ENCODE measurements around the gene CHST14. TPM values are rescaled to one million over a fixed set of nuclear protein-coding genes. Genes with fewer than 3 reads are reported as not detected.

The CHST14 gene
- polyA plus RNA-seq, 1 donor from 2014 or later: 0.71 TPM

DNA sequence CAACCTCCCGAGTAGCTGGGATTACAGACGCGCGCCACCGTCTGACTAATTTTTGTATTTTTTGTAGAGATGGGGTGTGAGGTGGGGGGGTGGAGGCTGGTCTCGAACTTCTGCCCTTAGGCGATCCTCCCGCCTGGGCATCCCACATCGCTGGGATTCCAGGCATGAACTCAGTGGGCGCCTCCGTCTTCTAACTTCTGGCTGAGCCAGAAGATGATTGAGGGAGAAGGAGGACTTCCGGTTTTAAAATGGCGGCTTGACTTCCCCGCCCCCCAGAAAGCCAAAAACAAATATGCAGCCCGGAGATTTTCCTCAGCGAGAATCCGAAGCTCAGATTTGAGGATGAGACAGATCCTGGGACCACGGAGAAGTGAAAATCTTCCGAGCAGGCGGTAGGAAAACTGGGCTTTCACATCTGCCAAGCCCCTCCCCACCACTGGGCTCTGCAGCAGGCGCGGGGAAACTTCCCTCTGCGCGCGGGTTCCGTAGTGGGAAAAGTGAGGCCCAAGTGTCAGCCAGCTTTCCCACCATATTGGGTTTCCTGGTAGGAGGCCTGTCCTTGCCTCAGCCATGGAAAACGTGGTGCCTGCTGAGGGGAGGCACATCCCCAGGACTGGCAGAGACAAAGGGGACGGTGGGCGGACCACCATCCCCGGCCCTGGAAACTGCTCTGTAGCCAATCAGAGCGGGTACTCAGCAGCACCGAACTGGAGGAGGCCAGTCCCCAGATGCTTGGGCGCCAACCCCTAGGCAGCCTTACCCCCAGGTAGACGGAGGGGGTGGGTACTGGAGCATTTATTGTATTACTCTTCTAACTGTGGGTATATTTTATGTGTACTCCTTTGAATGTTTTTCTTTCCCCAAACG, 17.3 kb downstream of the CHST14 start:
- Histone ChIP-seq H3K9me2 (ENCODE audit: insufficient read depth, low read length) (no peaks in the 10 kb centered on the region), H3K27me3 (ENCODE audit: insufficient read depth, low read depth, low read length) (no peaks in the 10 kb centered on the region), H3K79me2 (replicated peaks; ENCODE audit: insufficient read depth, low read length) (no peaks in the 10 kb centered on the region), H3F3A (ENCODE audit: insufficient read depth, low read length, poor library complexity, severe bottlenecking) (no peaks in the 10 kb centered on the region), H4K20me1 (ENCODE audit: insufficient read depth) (no peaks in the 10 kb centered on the region), H3K27ac (ENCODE audit: low read length) (no peak overlapping the region), H2AFZ (ENCODE audit: low read depth, low read length) (no peak overlapping the region), H3K9ac (ENCODE audit: low read length) (no peak overlapping the region), H3K4me2 (ENCODE audit: low read length) (no peak overlapping the region), H3K4me3 (ENCODE audit: low read length) (no peak overlapping the region), H3K36me3 (ENCODE audit: insufficient read depth, low read length) (no peaks in the 10 kb centered on the region), H3K9me3 (ENCODE audit: low read length) (no peaks in the 10 kb centered on the region)
- TF ChIP-seq RAD21 (conservative IDR thresholded peaks at IDR 0.05) (no peak), SMC3 (conservative IDR thresholded peaks at IDR 0.05; ENCODE audit: poor library complexity) (no peak), TAF1 (IDR thresholded peaks at IDR 0.05; ENCODE audit: low read depth) (no peak), POLR2AphosphoS5 (IDR thresholded peaks at IDR 0.05) (no peak), EZH2 (IDR thresholded peaks at IDR 0.05; ENCODE audit: borderline replicate concordance, insufficient read depth, low read length, poor library complexity, severe bottlenecking) (no peak), MXI1 (conservative IDR thresholded peaks at IDR 0.05; ENCODE audit: poor library complexity, severe bottlenecking) (no peak), EP300 (conservative IDR thresholded peaks at IDR 0.05; ENCODE audit: poor library complexity, severe bottlenecking) (no peak)
- TF ChIP-seq, protein P1, sequence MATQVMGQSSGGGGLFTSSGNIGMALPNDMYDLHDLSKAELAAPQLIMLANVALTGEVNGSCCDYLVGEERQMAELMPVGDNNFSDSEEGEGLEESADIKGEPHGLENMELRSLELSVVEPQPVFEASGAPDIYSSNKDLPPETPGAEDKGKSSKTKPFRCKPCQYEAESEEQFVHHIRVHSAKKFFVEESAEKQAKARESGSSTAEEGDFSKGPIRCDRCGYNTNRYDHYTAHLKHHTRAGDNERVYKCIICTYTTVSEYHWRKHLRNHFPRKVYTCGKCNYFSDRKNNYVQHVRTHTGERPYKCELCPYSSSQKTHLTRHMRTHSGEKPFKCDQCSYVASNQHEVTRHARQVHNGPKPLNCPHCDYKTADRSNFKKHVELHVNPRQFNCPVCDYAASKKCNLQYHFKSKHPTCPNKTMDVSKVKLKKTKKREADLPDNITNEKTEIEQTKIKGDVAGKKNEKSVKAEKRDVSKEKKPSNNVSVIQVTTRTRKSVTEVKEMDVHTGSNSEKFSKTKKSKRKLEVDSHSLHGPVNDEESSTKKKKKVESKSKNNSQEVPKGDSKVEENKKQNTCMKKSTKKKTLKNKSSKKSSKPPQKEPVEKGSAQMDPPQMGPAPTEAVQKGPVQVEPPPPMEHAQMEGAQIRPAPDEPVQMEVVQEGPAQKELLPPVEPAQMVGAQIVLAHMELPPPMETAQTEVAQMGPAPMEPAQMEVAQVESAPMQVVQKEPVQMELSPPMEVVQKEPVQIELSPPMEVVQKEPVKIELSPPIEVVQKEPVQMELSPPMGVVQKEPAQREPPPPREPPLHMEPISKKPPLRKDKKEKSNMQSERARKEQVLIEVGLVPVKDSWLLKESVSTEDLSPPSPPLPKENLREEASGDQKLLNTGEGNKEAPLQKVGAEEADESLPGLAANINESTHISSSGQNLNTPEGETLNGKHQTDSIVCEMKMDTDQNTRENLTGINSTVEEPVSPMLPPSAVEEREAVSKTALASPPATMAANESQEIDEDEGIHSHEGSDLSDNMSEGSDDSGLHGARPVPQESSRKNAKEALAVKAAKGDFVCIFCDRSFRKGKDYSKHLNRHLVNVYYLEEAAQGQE (IDR thresholded peaks at IDR 0.05; ENCODE audit: borderline replicate concordance): no peak
- TF ChIP-seq, protein P2, sequence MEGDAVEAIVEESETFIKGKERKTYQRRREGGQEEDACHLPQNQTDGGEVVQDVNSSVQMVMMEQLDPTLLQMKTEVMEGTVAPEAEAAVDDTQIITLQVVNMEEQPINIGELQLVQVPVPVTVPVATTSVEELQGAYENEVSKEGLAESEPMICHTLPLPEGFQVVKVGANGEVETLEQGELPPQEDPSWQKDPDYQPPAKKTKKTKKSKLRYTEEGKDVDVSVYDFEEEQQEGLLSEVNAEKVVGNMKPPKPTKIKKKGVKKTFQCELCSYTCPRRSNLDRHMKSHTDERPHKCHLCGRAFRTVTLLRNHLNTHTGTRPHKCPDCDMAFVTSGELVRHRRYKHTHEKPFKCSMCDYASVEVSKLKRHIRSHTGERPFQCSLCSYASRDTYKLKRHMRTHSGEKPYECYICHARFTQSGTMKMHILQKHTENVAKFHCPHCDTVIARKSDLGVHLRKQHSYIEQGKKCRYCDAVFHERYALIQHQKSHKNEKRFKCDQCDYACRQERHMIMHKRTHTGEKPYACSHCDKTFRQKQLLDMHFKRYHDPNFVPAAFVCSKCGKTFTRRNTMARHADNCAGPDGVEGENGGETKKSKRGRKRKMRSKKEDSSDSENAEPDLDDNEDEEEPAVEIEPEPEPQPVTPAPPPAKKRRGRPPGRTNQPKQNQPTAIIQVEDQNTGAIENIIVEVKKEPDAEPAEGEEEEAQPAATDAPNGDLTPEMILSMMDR (IDR thresholded peaks at IDR 0.05; ENCODE audit: poor library complexity, severe bottlenecking): no peak

DNA sequence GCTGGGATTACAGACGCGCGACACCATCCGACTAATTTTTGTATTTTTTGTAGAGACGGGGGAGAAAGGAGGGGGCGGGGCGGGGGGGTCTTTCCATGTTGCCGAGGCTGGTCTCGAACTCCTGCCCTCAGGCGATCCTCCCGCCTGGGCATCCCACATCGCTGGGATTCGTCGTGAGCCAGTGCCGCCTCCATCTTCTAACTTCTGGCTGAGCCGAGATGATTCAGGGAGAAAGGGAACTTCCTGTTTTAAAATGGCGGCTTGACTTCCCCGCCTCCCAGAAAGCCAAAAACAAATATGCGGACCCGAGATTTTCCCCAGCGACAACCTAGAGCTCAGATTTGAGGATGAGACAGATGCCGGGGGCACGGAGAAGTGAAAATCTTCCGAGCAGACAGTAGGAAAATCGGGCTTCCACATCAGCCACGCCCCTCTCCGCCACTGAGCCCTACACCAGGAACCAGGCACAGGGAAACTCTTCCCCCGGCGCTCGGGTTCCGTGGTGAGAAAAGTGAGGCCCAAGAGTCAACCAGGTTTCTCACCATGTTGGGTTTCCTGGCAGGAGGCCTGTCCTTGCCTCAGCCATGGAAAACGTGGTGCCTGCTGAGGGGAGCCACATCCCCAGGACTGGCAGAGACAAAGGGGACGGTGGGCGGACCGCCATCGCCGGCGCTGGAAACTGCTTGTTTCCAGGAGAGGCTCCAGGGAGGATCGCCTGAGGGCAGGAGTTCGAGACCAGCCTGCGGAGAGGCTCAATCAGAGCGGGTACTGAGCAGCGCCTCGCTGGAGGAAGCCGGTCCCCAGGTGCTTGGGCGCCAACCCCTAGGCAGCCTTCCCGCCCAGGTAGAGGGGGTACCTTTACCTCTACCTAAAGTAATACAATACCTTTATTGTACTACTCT, 18.7 kb downstream of the CHST14 start:
- no peak overlapping the region for H3K27ac ChIP-seq (ENCODE audit: low read length)
- TF ChIP-seq TAF1 (IDR thresholded peaks at IDR 0.05; ENCODE audit: low read depth): no peak
- no peak for TF ChIP-seq EZH2 (IDR thresholded peaks at IDR 0.05; ENCODE audit: borderline replicate concordance, insufficient read depth, low read length, poor library complexity, severe bottlenecking)
- no peak for TF ChIP-seq SMC3 (conservative IDR thresholded peaks at IDR 0.05; ENCODE audit: poor library complexity)
- no peak for TF ChIP-seq EP300 (conservative IDR thresholded peaks at IDR 0.05; ENCODE audit: poor library complexity, severe bottlenecking)
- TF ChIP-seq POLR2AphosphoS5 (IDR thresholded peaks at IDR 0.05): no peak
- no peak for TF ChIP-seq RAD21 (conservative IDR thresholded peaks at IDR 0.05)
- TF ChIP-seq, protein P1 (IDR thresholded peaks at IDR 0.05; ENCODE audit: borderline replicate concordance): no peak
- no peak for TF ChIP-seq MXI1 (conservative IDR thresholded peaks at IDR 0.05; ENCODE audit: poor library complexity, severe bottlenecking)
- H3K9me2 ChIP-seq (ENCODE audit: insufficient read depth, low read length): no peaks in the 10 kb centered on the region
- no peaks in the 10 kb centered on the region for H3K9me3 ChIP-seq (ENCODE audit: low read length)
- no peaks in the 10 kb centered on the region for H3K27me3 ChIP-seq (ENCODE audit: insufficient read depth, low read depth, low read length)
- H3K4me3 ChIP-seq (ENCODE audit: low read length): no peak overlapping the region
- no peaks in the 10 kb centered on the region for H3K36me3 ChIP-seq (ENCODE audit: insufficient read depth, low read length)
- H3F3A ChIP-seq (ENCODE audit: insufficient read depth, low read length, poor library complexity, severe bottlenecking): no peaks in the 10 kb centered on the region
- no peaks in the 10 kb centered on the region for H3K79me2 ChIP-seq (replicated peaks; ENCODE audit: insufficient read depth, low read length)
- H3K4me2 ChIP-seq (ENCODE audit: low read length): no peak overlapping the region
- no peak overlapping the region for H2AFZ ChIP-seq (ENCODE audit: low read depth, low read length)
- no peaks in the 10 kb centered on the region for H4K20me1 ChIP-seq (ENCODE audit: insufficient read depth)
- H3K9ac ChIP-seq (ENCODE audit: low read length): no peak overlapping the region

Measured in neural cell (in vitro differentiated cells).